ENCODE measurements around the gene SPTB. TPM values are rescaled to one million over a fixed set of nuclear protein-coding genes. Genes with fewer than 3 reads are reported as not detected.

Gene SPTB
- total and polyA plus RNA-seq, 5 donors, result 68.4 to 96.5 (median 82.5) TPM

GRCh38 chr14:64765740-64766302 lies 113.9 kb downstream of the SPTB start:
- DNase-seq (no peak), ATAC-seq (no peak)
- no peaks in the 10 kb centered on the region for H3K27me3 ChIP-seq (ENCODE audit: control insufficient read depth, insufficient read depth)
- no peak overlapping the region for H3K27ac ChIP-seq (ENCODE audit: low read length)
- peaks cover 19% of the 10 kb centered on the region for H3K4me1 ChIP-seq (ENCODE audit: control insufficient read depth, insufficient read depth, low read length)
- 93% methylated on average over 4 of the region's 4 CpGs for WGBS
- no peak overlapping the region for H3K4me3 ChIP-seq (ENCODE audit: low read length)
- H3K9me3 ChIP-seq (ENCODE audit: control insufficient read depth, low read length), result no peaks in the 10 kb centered on the region
- intact Hi-C loops (cut with DNase I), result loop anchor here in 1 of 4 donors (2.0 kb wide), 1 partner anchor 97 kb away; no protein-coding TSS in a partner anchor

GRCh38 chr14:64764641-64765520 lies 114.8 kb downstream of the SPTB start:
- intact Hi-C loops (cut with DNase I), result loop anchor here in 3 of 4 donors (2.0 to 5.0 kb wide), 2 partner anchors 93 to 96 kb away; no protein-coding TSS in a partner anchor
- WGBS, result 30% methylated on average over 29 of the region's 29 CpGs
- H3K4me1 ChIP-seq (ENCODE audit: control insufficient read depth, insufficient read depth, low read length), result peaks cover 21% of the 10 kb centered on the region
- ATAC-seq, result peak; percentile 62 to 71
- no peaks in the 10 kb centered on the region for H3K9me3 ChIP-seq (ENCODE audit: control insufficient read depth, low read length)
- no peaks in the 10 kb centered on the region for H3K27me3 ChIP-seq (ENCODE audit: control insufficient read depth, insufficient read depth)
- peak; percentile 75 to 91 (median 90) for DNase-seq
- H3K4me3 ChIP-seq (ENCODE audit: low read length), result no peak overlapping the region
- H3K27ac ChIP-seq (ENCODE audit: low read length), result no peak overlapping the region

GRCh38 chr14:64763801-64764621 lies 115.7 kb downstream of the SPTB start:
- DNase-seq, result peak in 2 of 3 donors; percentile 61 to 68
- peak in 1 of 2 donors; percentile 1 for ATAC-seq
- Histone ChIP-seq H3K4me3 (ENCODE audit: low read length) (no peak overlapping the region), H3K4me1 (ENCODE audit: control insufficient read depth, insufficient read depth, low read length) (peaks cover 21% of the 10 kb centered on the region), H3K27ac (ENCODE audit: low read length) (no peak overlapping the region), H3K27me3 (ENCODE audit: control insufficient read depth, insufficient read depth) (no peaks in the 10 kb centered on the region), H3K9me3 (ENCODE audit: control insufficient read depth, low read length) (no peaks in the 10 kb centered on the region)
- 51% methylated on average over 18 of the region's 18 CpGs for WGBS
- intact Hi-C loops (cut with DNase I), result loop anchor here in 3 of 4 donors (2.0 to 5.0 kb wide), 2 partner anchors 92 to 95 kb away; no protein-coding TSS in a partner anchor

DNA sequence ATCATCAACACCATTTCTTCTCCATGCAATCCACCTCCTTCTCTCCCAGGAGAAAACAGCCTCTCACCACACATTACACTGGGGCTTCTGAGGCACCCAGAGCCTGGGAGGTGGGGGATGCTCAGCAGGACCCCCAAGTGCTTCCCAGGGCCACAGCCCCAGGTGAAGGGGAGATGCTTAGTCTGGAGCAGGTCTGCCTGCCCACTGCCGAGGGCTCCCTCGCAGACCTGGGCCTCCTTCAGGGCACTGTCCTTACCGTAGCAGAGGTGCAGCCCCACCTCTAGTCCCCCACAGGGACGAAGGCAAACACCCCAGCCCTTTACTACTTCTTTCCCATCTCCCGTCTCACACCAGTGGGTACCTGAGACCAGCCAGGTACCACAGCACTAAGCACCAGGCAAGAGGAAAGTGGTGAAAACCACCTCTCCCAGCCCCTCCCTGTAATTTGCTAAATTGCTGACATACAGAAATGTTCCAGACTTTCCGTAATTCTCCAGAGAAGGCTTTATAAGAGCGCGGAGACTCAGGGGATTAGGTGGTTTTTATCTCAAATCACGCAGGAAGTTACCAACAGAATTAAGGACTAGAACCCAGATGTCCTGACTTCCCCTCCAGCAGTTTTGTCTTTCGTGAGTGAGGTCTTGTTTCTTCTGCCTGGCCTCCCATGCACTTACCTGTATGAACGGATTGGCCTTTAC lies 116.5 kb downstream of the SPTB start:
- Histone ChIP-seq H3K27me3 (ENCODE audit: control insufficient read depth, insufficient read depth) (no peaks in the 10 kb centered on the region), H3K4me3 (ENCODE audit: low read length) (no peak overlapping the region), H3K4me1 (ENCODE audit: control insufficient read depth, insufficient read depth, low read length) (peaks cover 22% of the 10 kb centered on the region), H3K27ac (ENCODE audit: low read length) (no peak overlapping the region), H3K9me3 (ENCODE audit: control insufficient read depth, low read length) (no peaks in the 10 kb centered on the region)
- intact Hi-C loops (cut with DNase I), result loop anchor here in 2 of 4 donors (5.0 kb wide), 1 partner anchor 91 kb away; no protein-coding TSS in a partner anchor
- ATAC-seq, result no peak
- peak in 2 of 3 donors; percentile 27 to 49 for DNase-seq
- 83% methylated on average over 11 of the region's 11 CpGs for WGBS

DNA sequence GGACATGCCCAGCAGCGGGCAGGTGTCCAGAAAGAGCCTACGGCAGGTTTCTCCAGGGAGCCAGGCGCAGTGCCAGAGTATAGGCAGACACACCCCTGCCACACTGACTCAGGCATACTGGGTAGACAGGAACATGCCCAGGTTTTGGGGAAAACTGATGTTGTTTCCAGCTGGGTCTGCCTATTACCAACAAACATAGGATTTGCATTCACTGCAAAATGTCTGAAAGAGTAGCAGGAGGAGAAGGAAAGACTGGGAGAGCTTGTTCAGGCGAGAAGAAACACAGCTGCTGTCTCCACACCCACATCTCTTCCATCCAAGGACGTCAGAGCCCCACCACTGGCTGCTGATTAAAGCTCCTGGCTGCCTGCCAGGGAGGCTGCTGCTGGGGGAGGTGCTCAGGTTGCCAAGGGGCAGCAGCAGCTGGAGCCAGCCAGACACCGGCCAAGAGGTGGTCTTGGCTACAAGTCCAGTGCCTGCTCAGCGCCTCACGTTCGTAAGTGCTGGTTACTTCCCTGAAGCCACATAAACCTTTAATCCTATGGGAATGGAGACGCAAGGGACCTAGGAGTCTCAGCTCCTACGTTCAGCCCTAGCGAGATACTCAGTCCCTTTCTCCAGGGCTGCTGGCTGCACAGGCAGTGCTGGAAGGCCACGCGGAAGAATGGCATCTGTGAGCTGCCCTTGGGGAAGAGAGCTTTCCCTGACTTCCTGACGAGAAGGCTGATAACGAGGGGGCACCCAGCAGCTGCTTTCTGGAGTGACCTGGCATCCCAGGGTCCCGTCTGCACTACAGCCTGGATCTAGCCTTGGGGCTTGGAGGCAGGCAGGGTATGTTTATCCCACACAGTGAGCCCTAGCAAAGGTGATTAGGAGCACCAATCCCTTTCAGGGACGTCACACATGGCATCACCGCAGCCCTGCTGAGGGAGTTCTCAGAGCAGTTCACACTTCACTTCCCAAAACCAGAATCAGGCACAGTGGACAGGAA lies 117.4 kb downstream of the SPTB start:
- intact Hi-C loops (cut with DNase I), result loop anchor here in 2 of 4 donors (5.0 kb wide), 1 partner anchor 90 kb away; no protein-coding TSS in a partner anchor
- Histone ChIP-seq H3K27ac (ENCODE audit: low read length) (peak overlapping the region; percentile 54), H3K9me3 (ENCODE audit: control insufficient read depth, low read length) (no peaks in the 10 kb centered on the region), H3K4me3 (ENCODE audit: low read length) (no peak overlapping the region), H3K4me1 (ENCODE audit: control insufficient read depth, insufficient read depth, low read length) (peaks cover 30% of the 10 kb centered on the region), H3K27me3 (ENCODE audit: control insufficient read depth, insufficient read depth) (no peaks in the 10 kb centered on the region)
- peak; percentile 90 to 94 (median 93) for DNase-seq
- ATAC-seq, result peak; percentile 62 to 66
- WGBS, result 9% methylated on average over 19 of the region's 19 CpGs

DNA sequence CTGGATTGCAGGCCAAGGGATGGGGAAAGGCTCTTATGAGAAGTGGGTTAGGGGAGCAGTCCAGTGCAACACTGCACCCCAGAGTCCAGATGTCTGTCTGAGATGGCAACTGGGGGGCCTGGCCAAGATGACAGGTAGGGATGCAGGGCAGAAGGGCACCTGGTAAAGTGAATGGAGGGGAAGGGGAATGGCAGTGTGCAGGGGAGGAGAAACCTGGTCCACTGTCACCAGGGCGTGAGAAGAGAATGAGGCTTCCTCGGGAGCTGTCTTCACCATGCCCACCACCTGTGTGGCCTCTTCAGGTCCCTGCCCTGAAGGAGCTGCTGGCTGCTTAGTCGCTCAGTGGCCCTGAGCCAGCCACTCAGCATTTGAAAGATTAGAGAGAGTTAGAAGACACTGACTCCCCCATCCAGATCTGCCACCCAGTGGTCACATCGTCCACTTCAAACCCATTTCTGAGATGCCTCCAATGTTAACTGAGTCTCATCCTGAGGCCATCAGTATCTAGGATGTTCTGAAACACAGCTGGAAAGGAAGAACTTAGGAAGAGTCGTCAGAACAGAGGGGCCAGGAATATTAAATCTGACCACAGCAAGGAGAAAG lies 118.2 kb downstream of the SPTB start:
- no peaks in the 10 kb centered on the region for H3K9me3 ChIP-seq (ENCODE audit: control insufficient read depth, low read length)
- DNase-seq, result peak in 2 of 3 donors; percentile 67 to 76
- H3K27me3 ChIP-seq (ENCODE audit: control insufficient read depth, insufficient read depth), result no peaks in the 10 kb centered on the region
- intact Hi-C loops (cut with DNase I), result loop anchor here in 2 of 4 donors (5.0 kb wide), 1 partner anchor 89 kb away; no protein-coding TSS in a partner anchor
- H3K4me3 ChIP-seq (ENCODE audit: low read length), result no peak overlapping the region
- 23% methylated on average over 5 of the region's 5 CpGs for WGBS
- peak overlapping the region; percentile 54 for H3K27ac ChIP-seq (ENCODE audit: low read length)
- peaks cover 33% of the 10 kb centered on the region for H3K4me1 ChIP-seq (ENCODE audit: control insufficient read depth, insufficient read depth, low read length)
- no peak for ATAC-seq

- DNase-seq (peak in 1 of 3 donors; percentile 22), ATAC-seq (no peak)
- intact Hi-C loops (cut with DNase I), result loop anchor here in 2 of 4 donors (5.0 kb wide), 1 partner anchor 89 kb away; no protein-coding TSS in a partner anchor
- no peak overlapping the region for H3K4me3 ChIP-seq (ENCODE audit: low read length)
- H3K27ac ChIP-seq (ENCODE audit: low read length), result no peak overlapping the region
- H3K9me3 ChIP-seq (ENCODE audit: control insufficient read depth, low read length), result no peaks in the 10 kb centered on the region
- 47% methylated on average over 5 of the region's 5 CpGs for WGBS
- H3K4me1 ChIP-seq (ENCODE audit: control insufficient read depth, insufficient read depth, low read length), result peaks cover 33% of the 10 kb centered on the region
- no peaks in the 10 kb centered on the region for H3K27me3 ChIP-seq (ENCODE audit: control insufficient read depth, insufficient read depth)
These were observed 118.8 kb downstream of the SPTB start for GRCh38 chr14:64760916-64761315.

- peaks cover 33% of the 10 kb centered on the region for H3K4me1 ChIP-seq (ENCODE audit: control insufficient read depth, insufficient read depth, low read length)
- no peak for ATAC-seq
- intact Hi-C loops (cut with DNase I), result loop anchor here in 2 of 4 donors (5.0 kb wide), 1 partner anchor 88 kb away; no protein-coding TSS in a partner anchor
- H3K27ac ChIP-seq (ENCODE audit: low read length), result no peak overlapping the region
- H3K9me3 ChIP-seq (ENCODE audit: control insufficient read depth, low read length), result no peaks in the 10 kb centered on the region
- no peak overlapping the region for H3K4me3 ChIP-seq (ENCODE audit: low read length)
- DNase-seq, result peak in 2 of 3 donors; percentile 48 to 80
- H3K27me3 ChIP-seq (ENCODE audit: control insufficient read depth, insufficient read depth), result no peaks in the 10 kb centered on the region
- WGBS, result 63% methylated on average over 8 of the region's 8 CpGs
These were observed 119.5 kb downstream of the SPTB start for GRCh38 chr14:64760146-64760755.

DNA sequence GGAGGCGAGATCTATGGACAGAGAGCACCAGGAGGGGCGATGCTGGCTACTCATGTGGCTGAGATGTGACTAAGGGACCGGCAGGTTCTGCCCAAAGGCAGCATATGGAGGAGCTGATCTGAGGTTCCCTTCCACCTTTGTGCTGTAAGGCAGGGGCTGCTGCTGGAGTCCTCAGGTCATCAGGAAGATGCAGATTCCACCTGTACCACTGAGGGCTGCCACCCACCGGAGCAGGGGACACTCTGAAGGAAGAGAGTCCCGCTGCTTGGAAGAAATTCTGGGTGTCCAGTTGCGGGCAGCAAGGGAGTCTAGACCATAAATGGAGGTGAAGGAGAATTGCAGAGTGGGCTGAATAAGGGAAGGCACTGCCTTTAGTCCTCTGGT lies 120.2 kb downstream of the SPTB start:
- H3K4me3 ChIP-seq (ENCODE audit: low read length), result no peak overlapping the region
- H3K27ac ChIP-seq (ENCODE audit: low read length), result no peak overlapping the region
- no peak for ATAC-seq
- H3K9me3 ChIP-seq (ENCODE audit: control insufficient read depth, low read length), result no peaks in the 10 kb centered on the region
- no peaks in the 10 kb centered on the region for H3K27me3 ChIP-seq (ENCODE audit: control insufficient read depth, insufficient read depth)
- peaks cover 33% of the 10 kb centered on the region for H3K4me1 ChIP-seq (ENCODE audit: control insufficient read depth, insufficient read depth, low read length)
- WGBS, result 94% methylated on average over 6 of the region's 6 CpGs
- no peak for DNase-seq
- intact Hi-C loops (cut with DNase I), result no loop called here

Measured in right cardiac atrium (tissue), 5 donors.